Measurements from ENCODE around the gene PTPRN2.
"Not testable (repeated sequence)": the region's sequence is repeated elsewhere in the genome, so short reads cannot be mapped to it uniquely, and the experiment has no call there.

Gene PTPRN2

DNA sequence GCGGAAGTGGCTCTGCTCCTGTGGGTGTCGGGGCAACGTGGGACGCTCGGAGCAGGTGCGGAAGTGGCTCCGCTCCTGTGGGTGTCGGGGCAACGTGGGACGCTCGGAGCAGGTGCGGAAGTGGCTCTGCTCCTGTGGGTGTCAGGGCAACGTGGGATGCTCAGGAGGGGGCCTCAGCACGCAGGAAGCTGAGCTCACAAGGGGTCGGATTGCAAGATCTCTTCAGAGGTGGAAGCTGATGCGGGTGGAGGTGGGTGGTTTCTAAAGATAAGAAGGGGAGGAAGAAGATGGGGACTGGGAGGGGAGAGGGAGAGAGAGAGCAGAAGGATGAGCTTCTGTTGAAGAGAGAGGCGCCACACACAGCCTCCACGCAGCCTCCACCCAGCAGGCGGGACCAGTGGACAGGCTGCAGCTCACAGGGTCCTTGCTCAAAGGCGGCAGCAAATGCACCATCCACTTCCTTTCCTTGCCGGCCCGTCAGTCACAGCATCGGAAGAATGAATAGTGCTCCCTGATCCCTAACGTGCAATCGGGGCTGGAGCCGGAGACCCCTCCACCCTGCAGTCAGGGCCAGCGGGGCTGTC, 78.7 kb downstream of the PTPRN2 start:
- DNase-seq, result no peak

DNA sequence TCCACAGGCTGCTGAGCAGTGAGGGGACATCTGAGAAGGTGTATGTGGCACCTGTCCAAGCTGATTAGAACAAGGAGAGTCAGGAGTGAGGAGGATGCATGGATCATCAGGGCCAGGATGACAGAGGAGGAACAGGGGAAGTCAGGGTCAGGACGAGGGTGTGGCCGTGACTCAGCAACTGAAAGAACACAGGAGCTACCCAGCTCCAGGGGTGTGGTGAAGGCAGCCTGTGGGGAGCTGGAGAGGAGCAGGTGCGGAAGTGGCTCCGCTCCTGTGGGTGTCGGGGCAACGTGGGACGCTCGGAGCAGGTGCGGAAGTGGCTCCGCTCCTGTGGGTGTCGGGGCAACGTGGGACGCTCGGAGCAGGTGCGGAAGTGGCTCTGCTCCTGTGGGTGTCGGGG, 79.3 kb downstream of the PTPRN2 start:
- DNase-seq, result not testable (repeated sequence)

DNA sequence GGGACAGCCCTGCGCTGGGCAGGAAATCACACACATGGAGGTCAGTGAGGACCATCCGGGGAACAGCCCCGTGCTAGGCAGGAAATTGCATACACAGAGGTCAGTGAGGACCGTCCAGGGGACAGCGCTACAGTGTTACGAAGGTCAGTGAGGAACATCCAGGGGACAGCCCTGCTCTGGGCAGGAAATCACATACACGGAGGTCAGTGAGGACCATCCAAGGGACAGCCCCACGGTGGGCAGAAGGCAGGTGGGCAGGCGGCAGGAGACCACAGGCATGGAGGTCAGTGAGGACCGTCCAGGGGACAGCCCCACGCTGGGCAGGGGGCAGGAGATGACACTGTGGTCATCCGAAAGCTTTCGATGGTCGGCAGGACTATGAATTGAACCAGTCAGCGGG, 79.7 kb downstream of the PTPRN2 start:
- DNase-seq, result no peak

DNA sequence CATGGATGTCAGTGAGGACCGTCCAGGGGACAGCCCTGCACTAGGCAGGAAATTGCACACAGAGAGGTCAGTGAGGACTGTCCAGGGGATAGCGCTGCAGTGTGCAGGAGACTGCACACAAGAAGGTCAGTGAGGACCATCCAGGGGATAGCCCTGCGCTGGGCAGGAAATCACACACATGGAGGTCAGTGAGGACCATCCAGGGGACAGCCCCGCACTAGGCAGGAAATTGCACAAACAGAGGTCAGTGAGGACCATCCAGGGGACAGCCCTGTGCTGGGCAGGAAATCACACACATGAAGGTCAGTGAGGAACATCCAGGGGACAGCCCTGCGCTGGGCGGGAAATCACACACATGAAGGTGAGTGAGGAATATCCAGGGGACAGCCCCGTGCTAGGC, 80.4 kb downstream of the PTPRN2 start:
- not testable (repeated sequence) for DNase-seq

DNA sequence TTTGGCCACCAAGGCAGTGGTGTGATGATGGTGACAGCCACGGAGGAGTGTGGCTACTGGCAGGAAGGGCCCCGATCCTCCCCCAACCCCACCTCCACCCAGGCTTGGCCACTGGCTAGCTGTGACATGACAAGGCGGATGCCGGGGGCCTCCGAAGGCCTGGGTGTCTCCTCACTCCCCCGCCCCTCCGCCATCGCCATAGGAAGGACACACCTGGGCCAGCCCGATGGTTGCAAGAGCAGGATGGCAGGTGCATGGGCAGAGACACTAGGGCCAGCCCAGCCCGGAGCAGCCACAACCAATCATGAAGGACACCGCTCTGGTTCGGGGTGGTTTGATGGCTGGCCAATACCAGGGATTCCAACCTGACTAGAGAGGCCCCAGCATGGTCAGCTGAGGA, 81.0 kb downstream of the PTPRN2 start:
- no peak for DNase-seq

DNA sequence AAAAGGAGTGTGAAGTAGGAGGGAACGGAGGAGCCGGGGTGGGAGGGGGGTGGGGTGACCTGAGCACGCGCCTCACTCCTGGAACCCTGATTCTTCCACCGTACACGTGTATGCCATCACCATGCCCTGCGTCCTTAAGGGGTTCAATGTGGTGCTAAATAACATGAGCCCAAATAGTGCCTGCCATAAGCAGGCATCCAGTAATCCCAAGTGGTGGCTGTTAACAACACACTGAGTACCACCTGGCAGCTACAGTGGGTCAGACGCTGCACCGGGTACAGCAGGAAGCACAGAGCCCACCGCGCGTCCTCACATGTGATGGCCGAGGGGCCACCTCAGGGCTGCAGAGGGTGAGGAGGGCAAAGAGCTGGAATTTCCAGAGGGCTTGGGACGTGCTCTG, 81.9 kb downstream of the PTPRN2 start:
- no peak for DNase-seq

DNA sequence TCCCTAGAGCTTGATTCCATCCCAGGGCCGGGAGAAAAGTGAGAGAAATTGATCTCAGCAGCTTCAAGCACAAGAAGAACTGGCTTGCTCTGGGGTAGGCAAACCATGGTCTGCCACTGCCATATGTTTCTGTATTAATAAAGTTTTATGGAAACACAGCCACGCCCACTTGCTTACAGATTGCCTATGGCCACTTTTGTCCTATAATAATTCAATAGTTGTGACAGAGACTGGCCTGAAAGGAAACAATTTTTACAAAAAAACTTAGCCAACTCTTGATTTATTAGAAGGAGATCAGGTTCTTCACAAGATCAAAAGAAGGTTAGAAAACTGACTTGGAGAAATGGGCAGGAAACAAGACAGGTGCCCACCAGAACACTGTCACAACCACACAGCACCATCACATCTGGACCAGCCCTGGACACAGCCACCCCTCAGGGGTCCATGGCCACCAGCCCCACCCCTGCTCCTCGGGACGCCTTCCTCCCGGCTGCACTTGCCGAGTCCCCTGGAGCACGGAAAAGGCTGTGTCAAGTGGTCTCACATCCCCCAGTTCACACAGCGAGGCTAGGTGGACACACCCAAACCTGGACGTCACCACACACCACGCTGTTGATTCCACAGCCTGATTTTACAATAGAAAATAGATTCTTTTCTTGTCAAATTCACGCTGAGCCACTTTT, 85.4 kb downstream of the PTPRN2 start:
- DNase-seq, result no peak

DNA sequence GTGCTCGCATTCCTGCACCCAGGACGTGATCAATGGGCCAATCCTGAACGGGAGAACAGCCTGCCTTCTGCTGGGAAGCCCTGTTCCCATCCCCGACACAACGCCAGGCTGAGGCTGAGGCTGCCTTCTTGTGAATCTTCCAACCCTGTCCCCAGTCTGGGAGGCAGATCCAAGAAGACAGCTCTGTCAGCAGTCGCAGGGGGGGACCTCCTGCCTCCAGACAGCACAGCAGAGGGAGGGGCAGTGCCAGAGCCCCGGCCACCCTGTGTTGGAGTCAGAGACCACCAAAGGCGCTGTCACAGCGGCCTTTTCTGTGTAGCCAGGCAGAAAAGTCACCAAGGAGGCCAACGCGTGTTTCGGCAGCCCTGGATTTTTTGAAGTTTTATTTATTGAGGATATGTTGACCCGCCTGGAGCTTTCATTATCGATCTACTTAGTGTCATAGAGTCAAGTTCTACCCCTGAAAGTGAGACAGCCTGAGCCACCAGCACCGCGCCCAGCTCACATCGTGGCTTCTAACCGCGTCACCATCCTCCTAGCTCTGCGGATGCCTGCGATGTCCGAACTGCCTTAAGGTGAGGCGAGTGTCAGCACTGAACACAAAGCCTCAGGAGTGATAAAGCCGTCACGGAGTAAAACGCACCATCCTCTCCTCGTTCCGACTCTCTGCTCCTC, 86.1 kb downstream of the PTPRN2 start:
- no peak for DNase-seq

DNA sequence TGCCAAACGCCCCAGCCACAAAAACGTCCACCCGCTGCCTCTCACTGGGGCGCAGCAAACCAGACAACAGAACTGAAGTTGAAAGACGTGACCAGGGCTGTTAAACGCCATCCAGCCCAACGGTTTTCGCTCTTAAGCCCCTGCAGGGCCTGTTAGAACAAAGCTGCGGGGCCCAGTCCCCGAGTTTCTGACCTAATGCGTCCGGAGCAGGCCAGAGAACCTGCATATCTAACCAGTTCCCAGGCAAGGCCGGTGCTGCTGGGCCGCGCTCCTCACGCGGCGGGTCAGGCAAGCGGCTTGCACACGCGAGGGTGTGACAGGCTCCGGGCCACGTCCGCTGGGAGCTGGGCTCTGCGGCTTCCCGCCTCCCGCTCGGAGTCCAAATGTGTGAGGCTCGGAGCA, 87.0 kb downstream of the PTPRN2 start:
- DNase-seq, result no peak

DNA sequence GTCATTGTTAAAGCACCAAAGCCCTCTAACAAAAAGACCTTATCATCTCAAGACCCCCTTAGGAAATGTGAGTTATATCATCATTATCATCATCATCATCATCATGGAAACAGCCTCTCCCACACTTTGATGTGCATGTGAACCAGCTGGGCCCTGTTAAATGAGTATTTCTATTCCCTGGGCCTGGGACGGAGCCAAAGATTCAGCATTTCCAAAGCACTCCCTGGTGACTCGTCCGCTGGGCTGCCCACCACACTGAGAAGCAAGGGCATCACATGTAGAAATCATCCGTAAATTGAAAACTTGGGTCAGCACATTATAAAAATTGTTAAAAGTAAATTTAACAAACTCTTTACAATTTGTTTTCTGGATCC, 88.6 kb downstream of the PTPRN2 start:
- DNase-seq, result no peak

DNA sequence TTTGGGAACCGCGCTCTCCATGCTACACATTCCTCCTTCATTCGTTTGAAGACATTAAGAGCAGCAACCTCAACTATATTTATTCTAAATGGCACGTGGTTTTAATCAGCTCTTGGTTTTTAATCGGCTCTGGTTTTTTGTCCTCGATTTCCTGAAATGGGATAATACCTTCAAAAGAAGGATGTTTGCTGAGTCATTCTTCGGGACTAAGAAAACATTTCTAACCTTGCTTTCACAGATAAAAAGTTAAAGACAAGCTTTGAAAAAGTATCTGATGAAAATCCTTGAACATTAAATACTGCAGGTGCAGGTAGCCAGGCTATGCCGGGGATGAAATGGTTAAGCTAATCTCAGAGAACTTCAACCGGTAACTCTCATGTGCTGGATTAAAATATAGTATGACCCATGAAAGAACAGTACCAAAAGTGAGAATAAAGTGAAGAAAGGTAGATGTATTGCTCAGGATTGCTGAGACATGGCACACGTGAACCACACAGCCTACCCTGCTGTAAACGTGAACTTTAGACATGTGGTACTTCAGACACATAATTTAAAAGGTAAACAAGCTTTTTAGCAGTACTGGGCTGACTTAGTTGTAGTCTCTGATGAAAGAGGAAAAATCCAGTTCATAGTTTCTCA, 89.1 kb downstream of the PTPRN2 start:
- no peak for DNase-seq

DNA sequence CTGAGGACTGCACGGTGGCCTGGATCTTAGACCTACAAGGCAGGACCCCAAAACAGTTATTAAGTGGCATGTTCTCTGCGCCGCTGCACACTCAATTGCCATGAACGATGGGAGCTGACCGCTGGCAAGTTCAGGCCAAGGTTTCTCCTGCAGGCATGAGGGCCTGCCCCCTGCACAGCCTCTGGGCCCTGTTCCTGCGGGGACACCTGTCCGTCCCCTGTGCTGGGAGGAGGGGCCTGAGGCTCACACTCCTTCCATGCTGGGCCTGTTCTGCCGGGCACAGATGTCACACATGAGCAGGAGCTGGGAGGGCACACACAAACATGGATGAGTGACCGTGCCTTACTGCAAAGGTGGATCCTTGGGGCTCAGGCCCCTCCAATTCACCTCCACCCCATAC, 90.0 kb downstream of the PTPRN2 start:
- DNase-seq, result no peak

DNA sequence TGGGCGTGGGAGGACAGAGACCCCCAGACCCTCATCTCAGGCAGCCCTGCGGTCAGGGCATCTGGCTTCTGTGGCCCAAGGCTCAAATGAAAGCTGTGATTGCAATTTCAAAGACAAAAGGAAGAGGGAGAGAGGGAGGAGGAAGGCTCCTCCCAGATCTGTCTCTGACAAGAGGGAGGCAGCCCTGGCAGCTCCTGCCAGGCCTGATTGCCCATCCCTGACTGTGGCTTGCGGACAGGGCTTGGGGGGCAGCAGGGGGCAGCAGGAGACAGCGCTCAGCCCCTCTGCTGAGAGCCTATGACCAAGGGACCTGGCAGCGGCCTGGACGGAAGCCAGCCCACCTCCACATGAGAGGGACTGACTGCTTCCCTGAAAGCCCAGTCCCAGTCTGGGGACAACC, 91.8 kb downstream of the PTPRN2 start:
- no peak for DNase-seq

DNA sequence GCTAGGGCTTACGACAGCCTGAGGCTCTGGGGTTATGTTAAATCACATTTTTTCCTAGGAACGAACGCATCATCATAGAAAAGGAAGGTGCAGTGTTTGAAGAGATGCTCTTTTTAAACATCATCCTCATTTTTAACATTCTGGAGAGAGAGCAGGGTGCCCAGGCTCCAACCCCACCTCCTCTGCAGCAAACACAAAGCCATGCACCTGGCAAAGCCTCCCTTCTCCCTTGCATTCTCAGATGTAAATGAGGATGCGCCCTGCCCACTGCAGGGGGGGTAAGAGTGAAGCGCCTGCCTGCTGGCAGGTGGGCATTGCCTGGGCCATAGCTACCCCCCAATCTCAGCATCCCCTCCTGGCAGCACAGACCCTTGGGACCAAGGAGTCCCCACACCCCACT, 92.4 kb downstream of the PTPRN2 start:
- no peak for DNase-seq

DNA sequence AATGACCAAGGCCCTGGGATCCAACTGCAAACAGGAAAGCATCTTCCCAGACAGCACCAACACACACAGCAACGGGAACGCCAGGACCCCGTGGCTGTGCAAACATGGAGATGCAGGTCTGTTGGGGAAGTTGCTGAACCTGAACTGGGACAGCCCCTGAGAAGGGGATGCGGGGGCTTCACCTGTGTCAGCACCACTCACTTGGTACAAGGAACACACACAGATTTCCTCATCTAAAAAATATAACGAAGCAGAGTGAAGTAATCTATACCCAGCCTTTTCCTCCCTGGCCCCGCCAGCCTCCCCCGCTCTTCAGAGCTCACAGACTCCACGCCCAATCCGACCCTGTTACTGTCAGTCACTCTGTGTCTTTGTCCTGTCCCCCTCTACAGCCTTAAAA, 93.0 kb downstream of the PTPRN2 start:
- no peak for DNase-seq

DNA sequence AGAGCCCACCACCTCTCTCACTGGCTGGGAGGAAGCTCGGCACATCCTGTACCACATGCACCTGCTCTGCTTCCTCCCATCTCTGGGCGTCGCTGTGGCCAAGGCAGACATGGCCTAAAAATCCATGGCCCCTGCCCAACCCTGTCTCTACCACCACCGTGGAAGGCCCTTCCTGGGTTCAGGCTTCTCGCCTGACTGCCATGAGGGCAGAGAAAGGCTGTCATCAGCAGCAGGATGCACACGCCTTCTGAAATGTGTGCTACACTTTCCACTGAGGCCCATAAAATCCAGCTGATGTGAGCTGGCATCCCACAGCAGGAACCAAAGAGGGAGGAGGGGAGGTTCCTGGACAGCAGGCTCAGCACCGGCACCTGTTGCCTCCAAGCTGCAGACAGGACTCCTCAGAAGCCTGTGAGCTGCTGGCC, 93.4 kb downstream of the PTPRN2 start:
- no peak for DNase-seq

DNA sequence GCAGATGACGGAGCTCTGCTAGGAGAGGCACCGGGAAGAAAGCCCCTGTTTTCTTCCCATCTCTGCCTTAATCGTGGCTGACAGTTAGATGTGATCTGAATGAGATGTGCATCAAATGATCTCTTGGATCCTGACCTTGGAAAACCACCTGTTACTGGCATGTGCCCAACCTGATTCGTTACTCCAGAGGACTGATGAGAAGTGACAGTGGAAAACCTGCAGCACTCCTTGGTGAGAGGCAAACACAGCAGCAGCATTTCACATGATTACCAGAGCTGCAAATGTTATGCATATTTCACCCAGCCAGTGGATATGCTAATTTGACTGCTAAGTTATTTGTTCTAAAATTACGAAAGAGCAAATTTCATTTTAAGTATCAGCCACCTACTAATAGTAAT, 95.3 kb downstream of the PTPRN2 start:
- no peak for DNase-seq

DNA sequence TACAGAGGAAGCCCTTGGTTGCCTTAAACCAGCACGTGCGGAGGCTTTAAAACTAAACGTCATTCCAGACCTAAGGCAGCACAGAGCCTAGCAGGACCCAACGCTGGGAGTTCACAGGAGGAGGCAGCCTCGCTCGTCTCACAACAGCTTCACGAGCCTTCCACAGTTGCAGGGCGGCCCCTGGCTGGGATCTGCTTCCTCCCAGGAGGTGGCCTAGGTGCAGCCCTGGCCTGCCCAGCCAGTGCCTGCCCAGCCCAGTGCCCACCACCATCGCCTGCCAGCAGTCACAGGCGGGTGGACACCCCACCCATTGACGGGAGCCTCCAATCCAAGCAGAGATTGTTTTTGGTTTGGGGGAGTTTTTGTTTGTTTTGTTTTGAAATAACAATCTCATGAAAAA, 96.5 kb downstream of the PTPRN2 start:
- no peak for DNase-seq

DNA sequence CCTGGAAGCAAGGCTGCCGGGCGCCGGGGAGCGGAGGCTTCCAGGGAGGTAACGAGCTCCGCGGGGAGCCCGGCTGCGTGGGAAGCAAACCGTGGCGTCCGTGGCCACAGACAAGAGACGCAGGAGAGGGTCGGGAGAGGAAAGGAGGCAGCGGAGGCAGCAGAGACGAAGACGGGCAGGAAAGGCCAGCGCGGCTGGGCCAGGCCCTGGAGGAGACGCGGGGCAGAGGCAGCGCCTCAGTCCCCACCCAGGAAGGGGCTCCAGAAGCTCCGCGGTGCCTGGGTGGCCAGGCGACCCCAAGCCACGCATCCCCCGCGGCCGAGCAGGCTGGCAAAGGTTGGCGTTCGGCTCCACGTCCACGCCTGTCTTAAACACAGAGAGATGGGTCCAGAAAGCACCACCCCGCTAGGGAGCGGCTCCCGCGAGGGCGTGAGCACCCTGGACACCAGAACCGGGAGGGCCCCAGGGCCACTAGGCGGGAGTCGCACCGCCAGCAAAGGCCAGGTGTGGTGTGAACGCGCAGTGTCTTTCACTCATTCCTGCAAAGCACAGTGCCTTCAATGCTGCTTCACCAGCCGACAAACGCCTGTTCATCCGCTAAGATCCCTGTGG, 97.3 kb downstream of the PTPRN2 start:
- no peak for DNase-seq

DNA sequence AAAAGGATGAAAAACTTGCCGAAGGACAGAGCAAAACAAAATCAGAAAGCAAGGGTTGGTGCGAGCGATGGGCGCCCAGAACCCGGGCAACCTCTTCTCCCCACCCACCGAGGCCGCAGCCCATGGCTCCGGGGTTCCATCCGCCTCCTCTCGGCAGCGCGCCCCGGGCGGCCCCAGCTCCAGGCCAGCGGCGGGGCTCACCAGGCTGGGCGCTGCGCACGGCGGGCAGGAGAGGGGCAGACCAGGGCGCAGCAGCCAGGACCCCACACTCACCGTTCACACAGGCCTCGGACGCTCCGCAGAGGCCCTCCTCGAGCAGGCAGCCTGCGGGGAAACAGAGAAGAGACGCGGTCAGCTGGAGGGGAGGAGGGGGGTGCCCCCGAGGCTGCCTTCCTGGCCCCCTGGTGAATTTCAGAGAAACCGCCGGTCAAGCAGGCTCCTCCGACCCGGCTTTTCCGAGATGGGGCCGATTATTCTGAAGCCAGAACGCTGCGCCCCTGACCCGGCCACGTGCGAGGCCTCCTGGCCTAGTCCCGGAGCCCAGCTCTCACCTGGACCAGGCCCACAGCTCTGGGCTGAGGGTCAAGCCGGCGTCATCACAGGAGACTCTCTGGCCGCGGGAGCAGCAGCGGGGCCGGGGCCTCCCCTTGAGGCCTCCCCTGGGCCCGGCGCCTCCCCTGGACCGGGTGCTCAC, 98.0 kb downstream of the PTPRN2 start:
- no peak for DNase-seq

DNA sequence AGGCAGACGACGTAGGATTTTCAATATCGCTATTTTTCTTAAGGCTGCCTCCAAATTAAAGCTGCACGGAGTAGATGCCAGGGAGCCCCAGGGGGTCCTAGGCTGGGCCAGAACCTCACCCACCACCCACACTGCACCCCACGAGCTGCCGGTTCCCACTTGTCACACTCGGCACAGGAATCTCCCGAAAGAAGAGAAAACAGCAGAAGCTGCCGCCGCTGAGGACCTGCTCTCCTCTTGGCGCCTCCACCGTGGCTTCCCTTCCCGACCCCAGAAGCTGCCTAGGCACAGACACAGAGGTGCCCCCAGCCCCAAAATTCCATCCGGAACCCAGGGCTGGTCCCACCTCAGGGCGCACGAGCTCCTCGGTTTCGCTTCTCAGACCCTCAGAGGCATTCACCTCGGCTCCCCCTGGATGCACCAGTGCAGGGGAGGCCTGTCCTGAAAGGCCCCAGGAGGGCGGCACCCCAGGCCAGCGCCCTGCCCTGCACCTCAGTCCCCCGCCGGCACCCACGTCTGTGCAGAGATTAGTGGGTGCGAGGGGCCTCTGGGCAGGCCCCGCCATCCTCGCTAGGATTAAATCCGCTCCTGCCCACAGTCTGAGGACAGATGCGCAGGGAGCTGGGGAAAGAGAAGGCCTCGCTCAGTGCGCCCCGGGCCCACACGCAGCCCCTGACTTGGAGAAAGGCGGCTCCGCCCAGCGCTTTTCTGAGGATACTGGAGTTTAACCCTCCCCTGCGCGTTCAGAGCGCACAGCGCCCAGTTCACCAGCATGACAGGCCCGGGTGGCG, 99.2 kb downstream of the PTPRN2 start:
- DNase-seq, result no peak

DNA sequence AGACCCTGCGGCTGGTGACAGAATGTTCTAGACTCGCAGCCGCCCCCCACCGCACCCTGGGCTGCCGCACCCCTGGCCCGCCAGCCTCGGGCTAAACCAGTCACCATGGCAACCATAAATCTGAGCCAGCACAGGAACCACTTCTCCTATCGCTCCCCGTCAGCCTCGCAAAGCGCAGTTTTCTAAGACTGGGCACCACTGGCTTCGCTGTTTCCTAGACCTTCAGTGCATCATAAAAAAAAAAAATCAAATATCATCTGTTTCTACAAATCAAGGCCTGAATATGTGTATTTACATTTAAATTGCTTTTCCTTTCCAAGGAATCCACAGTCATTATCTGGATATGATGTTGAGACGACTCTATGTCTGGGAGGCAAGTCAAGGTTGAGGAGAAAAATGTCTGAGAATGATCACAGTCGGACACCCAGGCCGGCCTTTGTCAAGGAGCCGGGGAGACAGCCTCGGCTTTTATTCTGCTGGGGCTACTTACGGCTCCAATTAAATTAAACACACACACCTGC, 99.9 kb downstream of the PTPRN2 start:
- DNase-seq, result no peak
